Calu3 (cell line): ENCODE results near the gene CSTPP1. TPM values are rescaled to one million over a fixed set of nuclear protein-coding genes. Genes with fewer than 3 reads are reported as not detected.

Experiments used
- BruUV-seq: library from RNA; stranded (reverse); fragments of 400-500 nt; replicated peaks from 2 replicates; lab custom pipeline; 2021; lab: Mats Ljungman, UMichigan
- CTCF ChIA-PET: fragments of 300-600 bp; sonication (Branson Sonifier 250); formaldehyde crosslinking; loops from one replicate; lab custom pipeline; 2022; ENCODE audit warnings: antibody characterized with exemption; lab: Charles Lee
- DNase-seq: peaks from one replicate; pipeline ENCODE4 v3.0.0; 2022
- H3K27ac Mint-ChIP-seq: one replicate; pipeline ENCODE4 v1.8.0; 2022; ENCODE audit warnings: mixed read lengths; ENCODE audit not compliant: unreplicated experiment
- H3K27me3 Mint-ChIP-seq: one replicate; pipeline ENCODE4 v1.8.0; 2022; ENCODE audit warnings: mixed read lengths; ENCODE audit not compliant: unreplicated experiment
- H3K36me3 Mint-ChIP-seq: one replicate; pipeline ENCODE4 v1.8.0; 2022; ENCODE audit warnings: mild to moderate bottlenecking, moderate library complexity, mixed read lengths; ENCODE audit not compliant: insufficient read depth, unreplicated experiment
- H3K4me1 Mint-ChIP-seq: one replicate; pipeline ENCODE4 v1.8.0; 2022; ENCODE audit warnings: mild to moderate bottlenecking, low read depth, mixed read lengths; ENCODE audit not compliant: unreplicated experiment
- H3K4me3 Mint-ChIP-seq: one replicate; pipeline ENCODE4 v1.8.0; 2022; ENCODE audit warnings: mild to moderate bottlenecking, low read depth, moderate library complexity, mixed read lengths; ENCODE audit not compliant: unreplicated experiment
- H3K9me3 Mint-ChIP-seq: one replicate; pipeline ENCODE4 v1.8.0; 2022; ENCODE audit warnings: low read depth, mixed read lengths; ENCODE audit not compliant: unreplicated experiment
- intact Hi-C: fragments of 100-400 bp; cut with micrococcal nuclease; formaldehyde crosslinking; loops from one replicate; pipeline ENCODE4 v1.10.0; 2022; ENCODE audit not compliant: unreplicated experiment
- total RNA-seq: library from RNA; stranded (reverse); gene quantifications from 2 replicates; pipeline ENCODE4 v1.2.3, GENCODE V29; 2022
- TF ChIP-seq, protein P1 (sequence below): fragments of 200-600 bp; IDR thresholded peaks from one replicate; pipeline ENCODE4 v1.8.0; 2022; ENCODE audit warnings: antibody characterized with exemption; ENCODE audit not compliant: unreplicated experiment

Gene CSTPP1
- total RNA-seq, 1 experiment from 2014 or later, result 23.2 TPM

DNA sequence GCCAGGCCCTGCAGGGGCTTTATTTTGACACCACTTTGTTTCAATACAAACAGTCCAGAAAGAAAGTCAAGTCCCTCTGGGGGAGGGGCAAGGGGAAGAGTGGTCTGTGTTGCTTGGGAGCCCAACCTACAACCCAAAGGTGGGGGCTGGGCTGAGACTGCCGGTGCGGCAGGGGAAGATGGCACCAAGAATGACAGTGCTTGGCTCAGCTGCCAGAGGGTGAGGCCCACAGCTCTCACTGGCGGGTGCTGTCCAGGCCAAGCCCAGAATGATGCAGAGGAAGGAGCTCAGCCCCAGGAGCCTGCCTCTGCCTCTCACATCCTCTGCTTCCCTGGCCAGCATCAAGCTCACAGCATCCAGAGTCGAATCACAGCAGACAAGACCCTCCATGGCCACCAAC lies 227.8 kb downstream of the CSTPP1 start:
- Mint-ChIP-seq H3K27me3 (no peaks in the 10 kb centered on the region), H3K4me3 (no peak overlapping the region), H3K4me1 (no peaks in the 10 kb centered on the region), H3K9me3 (no peaks in the 10 kb centered on the region), H3K27ac (no peak overlapping the region), H3K36me3 (peaks cover 60% of the 10 kb centered on the region)
- DNase-seq, result no peak
- intact Hi-C loops, result no loop called here
- CTCF ChIA-PET, result interaction anchor here (1.7 kb wide), 1 partner anchor 11 kb away, joined by 3 read pairs; no protein-coding TSS in a partner anchor
- BruUV-seq, result no TSS peak
- TF ChIP-seq, protein P1, sequence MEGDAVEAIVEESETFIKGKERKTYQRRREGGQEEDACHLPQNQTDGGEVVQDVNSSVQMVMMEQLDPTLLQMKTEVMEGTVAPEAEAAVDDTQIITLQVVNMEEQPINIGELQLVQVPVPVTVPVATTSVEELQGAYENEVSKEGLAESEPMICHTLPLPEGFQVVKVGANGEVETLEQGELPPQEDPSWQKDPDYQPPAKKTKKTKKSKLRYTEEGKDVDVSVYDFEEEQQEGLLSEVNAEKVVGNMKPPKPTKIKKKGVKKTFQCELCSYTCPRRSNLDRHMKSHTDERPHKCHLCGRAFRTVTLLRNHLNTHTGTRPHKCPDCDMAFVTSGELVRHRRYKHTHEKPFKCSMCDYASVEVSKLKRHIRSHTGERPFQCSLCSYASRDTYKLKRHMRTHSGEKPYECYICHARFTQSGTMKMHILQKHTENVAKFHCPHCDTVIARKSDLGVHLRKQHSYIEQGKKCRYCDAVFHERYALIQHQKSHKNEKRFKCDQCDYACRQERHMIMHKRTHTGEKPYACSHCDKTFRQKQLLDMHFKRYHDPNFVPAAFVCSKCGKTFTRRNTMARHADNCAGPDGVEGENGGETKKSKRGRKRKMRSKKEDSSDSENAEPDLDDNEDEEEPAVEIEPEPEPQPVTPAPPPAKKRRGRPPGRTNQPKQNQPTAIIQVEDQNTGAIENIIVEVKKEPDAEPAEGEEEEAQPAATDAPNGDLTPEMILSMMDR, result no peak

DNA sequence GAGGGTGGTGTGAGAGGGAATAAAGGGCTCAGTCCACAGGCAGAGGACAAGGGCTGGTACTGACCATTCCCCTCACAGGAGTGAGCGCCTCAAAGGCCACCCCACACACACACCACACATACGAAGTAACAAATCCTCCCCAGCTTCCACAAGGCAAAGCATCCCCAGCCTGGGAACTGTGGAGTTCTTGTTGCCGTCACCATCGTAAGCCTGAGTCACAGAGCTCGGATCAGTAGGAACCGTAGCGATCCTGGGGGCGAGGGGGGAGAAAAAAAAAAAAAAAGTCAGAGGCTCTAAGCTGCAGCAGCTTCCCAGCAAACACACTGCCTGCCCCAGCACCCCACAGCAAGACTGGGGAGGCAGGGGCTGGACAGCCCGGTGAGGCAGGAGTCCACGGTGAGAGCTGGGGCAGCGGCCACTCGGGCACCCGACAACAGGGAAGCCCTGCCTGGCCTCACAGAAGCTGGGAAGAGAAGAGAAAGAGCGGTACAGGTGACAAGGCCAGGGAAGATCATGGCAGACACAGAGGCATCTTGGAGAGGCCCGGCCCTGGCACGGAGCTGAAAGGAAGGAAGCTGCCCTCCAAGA lies 228.8 kb downstream of the CSTPP1 start:
- no peak overlapping the region for H3K27ac Mint-ChIP-seq
- BruUV-seq, result no TSS peak
- peaks cover 55% of the 10 kb centered on the region for H3K36me3 Mint-ChIP-seq
- H3K4me1 Mint-ChIP-seq, result no peaks in the 10 kb centered on the region
- intact Hi-C loops, result no loop called here
- H3K4me3 Mint-ChIP-seq, result no peak overlapping the region
- CTCF ChIA-PET, result interaction anchor here (1.7 kb wide), 1 partner anchor 12 kb away, joined by 3 read pairs; no protein-coding TSS in a partner anchor
- H3K27me3 Mint-ChIP-seq, result no peaks in the 10 kb centered on the region
- TF ChIP-seq, protein P1, result no peak
- no peak for DNase-seq
- H3K9me3 Mint-ChIP-seq, result no peaks in the 10 kb centered on the region

DNA sequence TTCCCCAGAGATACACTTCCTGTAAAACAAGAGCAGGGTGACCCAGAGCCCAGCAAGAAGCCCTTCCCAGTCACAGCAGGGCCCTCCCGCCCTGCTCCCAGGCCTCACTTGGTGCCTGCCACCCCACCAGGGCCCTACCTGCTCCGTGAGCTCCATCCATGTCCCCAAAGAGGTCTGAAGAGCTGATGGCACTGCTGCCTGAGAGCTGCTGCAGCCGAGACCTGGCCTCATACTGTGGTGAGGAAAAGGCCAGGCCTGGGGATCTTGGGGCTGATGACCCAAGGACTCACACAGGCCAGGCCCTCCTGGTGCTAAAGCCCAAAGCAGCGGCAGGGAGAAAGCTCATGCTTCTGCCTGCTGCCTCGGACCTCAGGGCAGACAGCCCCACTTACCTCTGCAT lies 229.8 kb downstream of the CSTPP1 start:
- Mint-ChIP-seq H3K27ac (no peak overlapping the region), H3K4me3 (no peak overlapping the region), H3K4me1 (no peaks in the 10 kb centered on the region), H3K36me3 (peaks cover 53% of the 10 kb centered on the region), H3K9me3 (no peaks in the 10 kb centered on the region), H3K27me3 (no peaks in the 10 kb centered on the region)
- DNase-seq, result no peak
- CTCF ChIA-PET, result interaction anchor here (0.6 kb wide), 1 partner anchor 37 kb away, joined by 6 read pairs; no protein-coding TSS in a partner anchor
- no TSS peak for BruUV-seq
- intact Hi-C loops, result no loop called here
- TF ChIP-seq, protein P1, result no peak

DNA sequence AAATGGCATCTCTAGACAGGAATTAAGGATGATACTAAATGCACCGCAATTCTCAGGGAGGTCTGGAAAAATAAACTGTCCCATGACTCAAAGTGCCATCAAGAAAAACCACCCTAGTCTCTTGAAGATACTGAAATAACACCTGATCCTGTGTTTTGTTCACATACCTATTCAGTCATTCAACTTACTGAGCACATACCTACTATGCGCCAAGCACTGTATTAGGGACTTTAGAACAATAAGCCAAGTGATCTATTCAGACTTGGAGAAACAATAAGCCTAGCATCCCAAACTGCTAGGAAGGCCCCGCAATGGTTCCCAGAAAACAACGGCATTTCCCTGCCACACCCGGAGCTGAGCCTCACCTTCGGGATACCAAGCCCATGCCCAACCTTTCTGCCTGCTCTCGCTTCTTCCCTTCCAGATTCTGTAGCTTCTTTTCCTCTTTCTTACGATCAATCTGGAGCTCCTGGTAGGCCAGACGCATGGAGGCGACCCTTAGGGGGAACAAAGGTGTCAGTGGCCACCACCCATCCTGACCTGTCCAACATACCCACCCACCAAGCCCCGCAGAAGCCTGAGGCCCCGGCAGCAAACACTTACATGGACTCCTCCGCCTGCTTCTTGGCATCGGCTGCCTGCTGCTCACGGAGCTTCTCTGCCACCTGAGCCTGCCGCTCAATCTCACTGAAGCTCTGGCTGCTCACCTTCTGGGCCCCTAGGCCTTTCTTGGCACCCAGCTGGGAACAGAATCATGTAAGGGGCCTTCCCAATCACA lies 234.7 kb downstream of the CSTPP1 start:
- Mint-ChIP-seq H3K27me3 (no peaks in the 10 kb centered on the region), H3K4me1 (peaks cover 13% of the 10 kb centered on the region), H3K4me3 (no peak overlapping the region), H3K27ac (no peak overlapping the region), H3K36me3 (peaks cover 61% of the 10 kb centered on the region), H3K9me3 (no peaks in the 10 kb centered on the region)
- no peak for DNase-seq
- intact Hi-C loops, result no loop called here
- no TSS peak for BruUV-seq
- TF ChIP-seq, protein P1, result no peak
- CTCF ChIA-PET, result no interaction called here
